Measurements from ENCODE around the gene UGT1A10.

GRCh38 chr2:233689501-233689900, 53.3 kb downstream of the UGT1A10 start:
- TF ChIP-seq CTCF (IDR thresholded peaks at IDR 0.05) (no peak), POLR2A (IDR thresholded peaks at IDR 0.05) (no peak)
